Measurements from ENCODE around the gene FOXD1.

FOXD1 gene

DNA sequence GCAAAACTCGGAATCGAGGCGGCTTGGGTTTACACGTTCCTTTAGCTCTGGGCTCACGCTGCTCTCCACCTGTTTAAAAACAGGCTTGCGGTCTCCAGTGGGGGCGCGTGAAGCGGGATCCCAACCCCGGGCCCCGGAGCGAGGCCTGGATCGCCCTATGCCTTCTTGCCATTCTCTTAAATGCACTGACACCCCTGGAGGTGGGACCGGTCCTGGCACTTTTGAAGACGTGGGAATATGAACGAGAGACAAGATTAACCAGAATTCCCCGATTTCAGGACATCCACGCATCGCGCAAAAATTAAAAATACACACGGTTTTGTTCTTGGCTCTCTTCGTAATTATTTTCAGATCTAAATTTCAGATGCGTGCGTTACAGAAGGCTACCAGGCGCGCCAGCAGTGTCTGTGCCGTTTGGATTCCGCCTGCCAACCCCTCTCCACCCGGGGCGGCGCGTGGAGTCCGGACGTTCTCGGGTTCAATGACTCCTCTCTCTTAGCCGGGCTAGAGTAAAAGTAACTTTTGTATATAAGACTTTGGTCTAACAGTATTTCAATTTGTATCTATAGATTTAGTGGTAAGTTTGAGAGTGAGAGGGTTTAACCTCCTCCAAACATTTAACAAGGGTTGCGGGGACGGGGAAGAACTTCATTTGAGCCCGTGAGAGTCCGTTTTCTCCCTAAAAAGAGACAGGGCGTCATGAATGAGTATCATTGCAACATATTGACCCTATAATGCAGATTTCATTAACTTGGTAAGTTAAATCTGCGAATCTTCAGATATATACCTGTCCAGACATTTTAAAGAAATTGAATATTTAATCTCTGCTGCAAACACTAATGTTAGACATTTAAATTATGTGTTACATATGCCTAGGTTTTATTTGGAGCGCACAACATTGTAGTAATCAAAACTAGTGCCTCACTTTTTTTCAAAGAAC lies 3.8 kb downstream of the FOXD1 start:
- H3K4me3 ChIP-seq (ENCODE audit: low read length), result peak overlapping the region; percentile 83
- DNase-seq (ENCODE audit: low read depth), result peak; percentile 53
- TF ChIP-seq, protein P1, sequence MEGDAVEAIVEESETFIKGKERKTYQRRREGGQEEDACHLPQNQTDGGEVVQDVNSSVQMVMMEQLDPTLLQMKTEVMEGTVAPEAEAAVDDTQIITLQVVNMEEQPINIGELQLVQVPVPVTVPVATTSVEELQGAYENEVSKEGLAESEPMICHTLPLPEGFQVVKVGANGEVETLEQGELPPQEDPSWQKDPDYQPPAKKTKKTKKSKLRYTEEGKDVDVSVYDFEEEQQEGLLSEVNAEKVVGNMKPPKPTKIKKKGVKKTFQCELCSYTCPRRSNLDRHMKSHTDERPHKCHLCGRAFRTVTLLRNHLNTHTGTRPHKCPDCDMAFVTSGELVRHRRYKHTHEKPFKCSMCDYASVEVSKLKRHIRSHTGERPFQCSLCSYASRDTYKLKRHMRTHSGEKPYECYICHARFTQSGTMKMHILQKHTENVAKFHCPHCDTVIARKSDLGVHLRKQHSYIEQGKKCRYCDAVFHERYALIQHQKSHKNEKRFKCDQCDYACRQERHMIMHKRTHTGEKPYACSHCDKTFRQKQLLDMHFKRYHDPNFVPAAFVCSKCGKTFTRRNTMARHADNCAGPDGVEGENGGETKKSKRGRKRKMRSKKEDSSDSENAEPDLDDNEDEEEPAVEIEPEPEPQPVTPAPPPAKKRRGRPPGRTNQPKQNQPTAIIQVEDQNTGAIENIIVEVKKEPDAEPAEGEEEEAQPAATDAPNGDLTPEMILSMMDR (conservative IDR thresholded peaks at IDR 0.05; ENCODE audit: low read length), result 0 out of 2 replicates have a peak, but pooled peaks have one; percentile 17

DNA sequence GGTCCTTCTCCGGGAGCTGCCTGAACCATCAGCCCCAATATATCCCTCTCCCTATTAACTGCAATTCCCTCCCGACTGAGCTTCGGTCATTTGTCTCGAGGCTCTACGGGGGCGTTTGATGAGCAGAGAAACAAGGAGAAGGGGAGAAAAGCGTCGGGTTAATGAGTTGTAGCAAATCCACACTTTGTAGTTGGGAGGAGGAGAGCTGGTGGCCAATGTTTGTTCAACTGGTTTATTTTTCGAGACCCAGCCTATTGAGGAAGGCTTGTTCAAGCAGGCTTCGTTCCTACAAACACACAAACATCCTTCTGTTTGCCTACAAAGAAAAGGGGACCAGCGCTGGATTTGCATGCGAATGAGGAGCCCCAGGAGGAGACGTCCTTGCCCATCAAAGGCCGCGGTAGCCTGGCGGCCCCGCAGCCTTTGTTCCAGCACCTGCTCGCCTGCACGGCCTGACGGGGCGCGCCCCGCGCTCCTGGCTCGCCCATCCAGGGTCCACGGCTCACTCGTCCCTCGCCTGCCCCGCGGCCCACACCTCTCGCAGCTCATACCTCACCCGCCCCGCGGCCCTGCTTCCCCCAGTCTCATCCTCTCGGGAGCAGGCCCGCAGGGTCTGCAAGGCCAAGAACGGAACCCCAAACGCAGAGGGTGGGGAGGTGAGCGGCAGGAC lies 4.6 kb downstream of the FOXD1 start:
- TF ChIP-seq, protein P1 (conservative IDR thresholded peaks at IDR 0.05; ENCODE audit: low read length), result no peak
- H3K4me3 ChIP-seq (ENCODE audit: low read length), result peak overlapping the region; percentile 83
- no peak for DNase-seq (ENCODE audit: low read depth)

DNA sequence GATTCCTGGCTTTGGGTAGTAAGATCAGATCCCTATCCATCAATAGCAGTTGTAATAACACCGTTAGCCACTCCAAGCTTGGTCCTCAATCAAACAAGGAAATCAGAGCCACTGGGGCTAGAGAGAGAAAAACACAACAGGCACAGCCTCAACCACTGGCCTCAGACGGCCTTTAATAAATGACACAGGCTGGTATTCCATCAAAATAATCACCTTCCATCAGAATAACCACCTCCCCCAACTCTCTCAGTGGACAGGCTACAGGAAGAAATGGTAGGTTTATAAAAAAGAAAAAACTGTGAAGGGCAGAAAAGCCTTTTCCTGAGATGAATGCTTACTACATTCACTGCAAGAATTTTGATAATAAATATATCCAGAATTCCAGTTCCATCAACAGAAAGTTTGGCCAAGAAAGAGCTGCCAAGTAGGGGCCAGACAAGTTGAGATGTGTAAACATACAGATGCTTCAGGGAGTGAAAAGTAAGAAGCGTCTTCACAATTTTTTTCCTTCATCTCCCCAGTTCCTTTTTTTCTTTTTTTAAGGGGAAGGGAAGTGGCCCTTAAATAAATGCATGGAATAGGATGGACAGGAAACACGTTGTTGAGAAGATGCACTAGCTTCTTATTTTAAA lies 5.5 kb downstream of the FOXD1 start:
- TF ChIP-seq, protein P1 (conservative IDR thresholded peaks at IDR 0.05; ENCODE audit: low read length), result 0 out of 2 replicates have a peak, but pooled peaks have one; percentile 2
- no peak for DNase-seq (ENCODE audit: low read depth)
- H3K4me3 ChIP-seq (ENCODE audit: low read length), result peak overlapping the region; percentile 83

DNA sequence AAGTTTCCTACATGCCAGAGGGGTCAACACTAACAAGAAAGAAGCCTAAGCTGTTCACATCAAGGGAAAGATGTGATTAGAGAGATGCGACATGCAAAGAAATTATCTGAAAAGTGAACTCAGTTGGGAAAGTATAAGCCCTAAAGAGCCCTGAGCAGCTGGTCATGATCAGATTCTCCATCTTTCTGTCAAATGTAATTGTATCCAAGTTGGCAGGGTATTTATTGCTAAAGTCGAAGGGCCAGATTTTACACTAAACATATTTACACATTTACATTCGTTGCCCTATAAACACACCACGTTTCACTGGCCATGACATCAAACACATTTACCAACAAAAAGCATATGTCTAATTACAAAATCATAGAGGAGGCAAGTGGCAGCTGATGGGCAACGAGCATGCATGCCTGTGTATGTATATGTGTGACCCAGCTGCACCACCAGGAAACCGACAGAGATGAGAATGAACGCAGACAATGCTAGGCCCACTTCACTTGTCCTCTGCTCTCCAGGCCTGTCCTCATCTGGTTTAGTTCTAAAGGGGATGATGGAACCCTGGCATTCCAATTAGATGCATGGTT lies 6.3 kb downstream of the FOXD1 start:
- TF ChIP-seq, protein P1 (conservative IDR thresholded peaks at IDR 0.05; ENCODE audit: low read length), result no peak
- no peak for DNase-seq (ENCODE audit: low read depth)
- no peak overlapping the region; the same call in none of the 2 replicates for H3K4me3 ChIP-seq (ENCODE audit: low read length)

DNA sequence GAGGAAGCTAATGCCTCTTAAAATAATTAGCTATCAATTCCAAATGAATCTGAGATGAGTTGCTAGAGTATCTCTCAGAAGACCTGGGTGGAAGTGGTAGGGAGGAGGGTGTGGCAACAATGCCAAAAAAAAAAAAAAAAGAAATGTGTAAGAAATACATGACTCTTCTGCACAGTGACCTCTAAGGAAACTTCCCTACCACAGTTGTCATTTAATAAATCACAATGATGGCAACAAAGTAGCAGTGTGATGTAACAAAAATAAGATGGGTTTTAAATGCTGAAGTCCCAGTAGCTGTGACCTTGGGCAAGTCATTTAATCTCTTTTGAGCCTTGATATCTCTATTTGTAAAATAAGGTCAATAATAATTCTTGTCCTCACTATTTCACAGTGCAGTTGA lies 7.2 kb downstream of the FOXD1 start:
- peak; percentile 66 for DNase-seq (ENCODE audit: low read depth)
- H3K4me3 ChIP-seq (ENCODE audit: low read length), result no peak overlapping the region
- TF ChIP-seq, protein P1 (conservative IDR thresholded peaks at IDR 0.05; ENCODE audit: low read length), result no peak

DNA sequence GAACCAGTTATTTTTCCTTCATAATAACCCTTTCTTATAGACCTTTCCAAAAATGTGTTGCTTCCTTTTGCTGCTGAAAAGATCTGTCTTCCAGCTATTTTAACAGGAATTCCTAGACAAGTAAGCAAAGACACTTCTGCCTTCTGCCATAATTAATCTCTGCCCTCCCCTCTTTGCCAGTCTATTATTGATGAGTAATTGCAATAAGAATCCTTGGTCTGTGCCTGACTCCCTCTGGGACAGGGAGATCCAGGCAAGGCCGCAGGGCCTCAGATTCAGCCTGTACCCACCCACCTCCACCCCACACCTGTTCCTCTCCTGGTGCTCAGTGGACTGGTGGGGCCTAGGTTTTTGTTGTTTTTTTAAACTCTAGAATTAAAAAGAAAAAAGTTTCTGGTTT lies 8.3 kb downstream of the FOXD1 start:
- H3K4me3 ChIP-seq (ENCODE audit: low read length), result no peak overlapping the region
- DNase-seq (ENCODE audit: low read depth), result peak; percentile 60
- TF ChIP-seq, protein P1 (conservative IDR thresholded peaks at IDR 0.05; ENCODE audit: low read length), result no peak
